WERI-Rb-1 (cell line): ENCODE data around the gene TRIM37.

ENCODE experiments used
- DNase-seq: peaks from one replicate; pipeline ENCODE4 v3.0.0-alpha.2; 2020
- H3K27ac ChIP-seq: fragments of 250-450 bp; sonication (Bioruptor Pico); 2 replicates; pipeline ENCODE4 v1.5.1; 2020; ENCODE audit warnings: mild to moderate bottlenecking, moderate library complexity
- H3K27me3 ChIP-seq: fragments of 250-450 bp; sonication (Bioruptor Pico); 2 replicates; pipeline ENCODE4 v1.5.1; 2021; ENCODE audit warnings: mild to moderate bottlenecking, low read depth, moderate library complexity; ENCODE audit not compliant: insufficient read depth, severe bottlenecking
- H3K36me3 ChIP-seq: fragments of 250-450 bp; sonication (Bioruptor Pico); 2 replicates; pipeline ENCODE4 v1.5.1; 2020; ENCODE audit warnings: mild to moderate bottlenecking, moderate library complexity
- H3K4me3 ChIP-seq: 2 replicates; pipeline ENCODE4 v1.5.1; 2011; ENCODE audit warnings: low read depth, mild to moderate bottlenecking, control low read depth, low read length
- H3K9me3 ChIP-seq: fragments of 250-450 bp; sonication (Bioruptor Pico); 2 replicates; pipeline ENCODE4 v1.5.1; 2021; ENCODE audit warnings: mild to moderate bottlenecking, moderate library complexity; ENCODE audit not compliant: severe bottlenecking
- TF ChIP-seq, protein P1 (sequence below): IDR thresholded peaks from 2 replicates; pipeline ENCODE4 v1.5.1; 2011; ENCODE audit warnings: low read depth, mild to moderate bottlenecking, control low read depth, inconsistent platforms, low read length

Gene TRIM37

DNA sequence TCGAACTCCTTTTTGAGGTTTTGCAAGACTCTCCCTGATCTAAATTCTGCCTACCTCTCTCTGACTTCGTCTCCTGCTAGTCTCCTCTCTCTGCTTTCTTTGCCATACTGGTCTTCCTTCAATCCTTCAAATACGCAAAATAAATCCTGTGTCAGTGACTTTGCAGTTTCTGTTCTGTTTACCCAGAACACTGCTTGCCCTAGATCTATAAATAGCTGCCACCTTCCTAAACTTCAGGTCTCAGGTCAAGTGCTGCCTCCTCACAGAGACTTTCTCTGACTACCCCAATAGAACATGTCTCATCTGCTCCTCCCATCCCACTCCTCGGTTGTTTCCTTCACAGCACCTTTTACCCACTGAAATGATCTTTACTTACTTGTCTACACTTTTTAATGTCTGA lies 78.9 kb downstream of the TRIM37 start:
- peaks cover 44% of the 10 kb centered on the region for H3K36me3 ChIP-seq
- no peak overlapping the region for H3K4me3 ChIP-seq
- no peaks in the 10 kb centered on the region for H3K27me3 ChIP-seq
- no peak overlapping the region for H3K27ac ChIP-seq
- TF ChIP-seq, protein P1, sequence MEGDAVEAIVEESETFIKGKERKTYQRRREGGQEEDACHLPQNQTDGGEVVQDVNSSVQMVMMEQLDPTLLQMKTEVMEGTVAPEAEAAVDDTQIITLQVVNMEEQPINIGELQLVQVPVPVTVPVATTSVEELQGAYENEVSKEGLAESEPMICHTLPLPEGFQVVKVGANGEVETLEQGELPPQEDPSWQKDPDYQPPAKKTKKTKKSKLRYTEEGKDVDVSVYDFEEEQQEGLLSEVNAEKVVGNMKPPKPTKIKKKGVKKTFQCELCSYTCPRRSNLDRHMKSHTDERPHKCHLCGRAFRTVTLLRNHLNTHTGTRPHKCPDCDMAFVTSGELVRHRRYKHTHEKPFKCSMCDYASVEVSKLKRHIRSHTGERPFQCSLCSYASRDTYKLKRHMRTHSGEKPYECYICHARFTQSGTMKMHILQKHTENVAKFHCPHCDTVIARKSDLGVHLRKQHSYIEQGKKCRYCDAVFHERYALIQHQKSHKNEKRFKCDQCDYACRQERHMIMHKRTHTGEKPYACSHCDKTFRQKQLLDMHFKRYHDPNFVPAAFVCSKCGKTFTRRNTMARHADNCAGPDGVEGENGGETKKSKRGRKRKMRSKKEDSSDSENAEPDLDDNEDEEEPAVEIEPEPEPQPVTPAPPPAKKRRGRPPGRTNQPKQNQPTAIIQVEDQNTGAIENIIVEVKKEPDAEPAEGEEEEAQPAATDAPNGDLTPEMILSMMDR = no peak
- no peaks in the 10 kb centered on the region for H3K9me3 ChIP-seq
- DNase-seq = no peak

DNA sequence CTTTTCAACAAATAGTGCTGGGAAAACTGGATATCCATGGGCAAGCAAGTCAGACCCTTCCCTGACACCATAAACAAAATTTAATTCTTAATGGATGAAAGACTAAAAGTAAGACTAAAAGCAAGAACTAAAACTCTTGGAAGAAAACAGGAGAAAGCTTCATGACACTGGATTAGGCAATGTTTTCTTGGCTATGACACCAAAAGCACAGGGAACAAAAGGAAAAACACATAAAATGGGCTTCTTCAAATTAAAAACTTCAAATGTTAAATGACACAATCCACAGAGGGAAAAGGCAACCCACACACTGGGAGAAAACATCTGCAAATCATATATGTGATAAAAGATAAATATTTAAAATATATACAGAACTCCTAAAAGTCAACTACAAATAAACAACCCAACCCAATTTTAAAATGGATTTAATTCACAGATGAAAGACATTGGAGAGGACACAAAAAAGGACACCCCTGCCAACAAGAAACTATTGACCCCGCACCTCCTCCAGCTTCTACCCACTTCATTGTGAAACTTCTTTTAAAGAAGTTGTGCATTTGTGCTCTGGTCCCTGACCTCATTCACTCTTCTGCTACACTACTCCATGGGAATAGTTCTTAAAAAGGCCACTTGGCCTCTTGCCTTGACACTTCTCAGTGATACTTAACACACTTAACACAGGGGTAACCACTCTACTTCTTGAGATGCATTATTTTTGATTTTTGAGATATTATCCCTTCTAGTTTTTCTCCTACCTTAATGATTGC lies 80.3 kb downstream of the TRIM37 start:
- no peaks in the 10 kb centered on the region for H3K27me3 ChIP-seq
- H3K27ac ChIP-seq = no peak overlapping the region
- TF ChIP-seq, protein P1 = no peak
- H3K4me3 ChIP-seq = no peak overlapping the region
- H3K9me3 ChIP-seq = peaks cover under 1% of the 10 kb centered on the region
- H3K36me3 ChIP-seq = peaks cover 37% of the 10 kb centered on the region
- DNase-seq = no peak

DNA sequence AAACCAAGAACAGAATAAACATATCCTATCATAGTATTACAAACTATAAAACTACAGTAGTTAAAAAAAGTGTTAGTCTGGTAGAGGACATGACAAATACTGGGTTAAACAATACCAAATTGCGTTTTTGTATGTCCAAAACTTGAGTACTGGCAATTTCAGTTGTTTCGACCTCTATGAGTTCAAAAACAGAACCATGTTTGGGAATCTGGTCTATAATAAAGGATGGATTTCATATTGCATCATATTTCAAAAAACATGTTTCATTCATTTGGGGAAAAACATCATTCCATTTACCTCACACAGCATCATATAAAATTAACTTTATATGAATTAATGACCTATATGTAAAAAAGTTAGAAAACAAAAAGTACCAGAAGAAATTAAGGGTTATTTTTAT lies 81.8 kb downstream of the TRIM37 start:
- peaks cover 2% of the 10 kb centered on the region for H3K9me3 ChIP-seq
- DNase-seq = no peak
- H3K27ac ChIP-seq = no peak overlapping the region
- TF ChIP-seq, protein P1 = no peak
- H3K36me3 ChIP-seq = peaks cover 40% of the 10 kb centered on the region
- no peak overlapping the region for H3K4me3 ChIP-seq
- H3K27me3 ChIP-seq = no peaks in the 10 kb centered on the region

DNA sequence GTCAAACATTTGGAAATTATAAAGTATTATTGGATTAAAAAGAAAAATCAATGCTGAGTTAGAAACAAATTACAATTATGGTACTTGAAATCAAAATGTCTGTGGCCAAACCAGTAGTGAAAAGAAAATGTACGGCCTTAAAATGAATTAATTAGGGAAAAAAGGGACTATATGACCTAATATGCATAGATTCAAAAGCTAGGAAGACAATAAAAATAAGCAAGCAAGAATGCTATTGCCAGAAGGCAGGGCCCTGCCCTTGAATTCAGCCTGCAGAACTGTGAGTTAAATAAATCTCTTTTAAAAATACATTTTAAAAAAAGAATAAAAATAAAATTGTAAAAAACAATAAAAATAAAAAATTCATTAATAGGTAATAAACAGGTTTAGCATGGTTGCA lies 88.7 kb downstream of the TRIM37 start:
- H3K27ac ChIP-seq = no peak overlapping the region
- H3K9me3 ChIP-seq = peaks cover 2% of the 10 kb centered on the region
- no peaks in the 10 kb centered on the region for H3K27me3 ChIP-seq
- DNase-seq = no peak
- H3K36me3 ChIP-seq = peaks cover 41% of the 10 kb centered on the region
- TF ChIP-seq, protein P1 = no peak
- no peak overlapping the region for H3K4me3 ChIP-seq

DNA sequence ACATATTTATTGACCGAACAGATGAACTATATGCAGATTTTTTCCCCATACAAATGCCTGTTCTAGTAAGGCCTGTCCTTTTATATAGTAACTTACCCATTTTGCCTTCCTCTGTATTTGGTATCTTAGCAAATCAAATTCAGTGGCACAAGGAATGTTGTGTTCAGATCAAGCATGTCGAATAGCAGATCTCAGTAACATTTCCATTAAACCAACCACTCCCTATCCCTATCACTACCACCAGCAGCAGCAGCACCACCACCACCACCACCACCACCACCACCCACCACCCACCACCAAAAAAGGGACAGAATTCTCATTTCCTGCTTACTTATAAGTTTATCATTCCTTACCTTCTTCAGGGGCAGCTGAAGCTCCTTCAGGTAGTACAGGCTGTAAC lies 94.7 kb downstream of the TRIM37 start:
- Histone ChIP-seq H3K4me3 (no peak overlapping the region), H3K27me3 (no peaks in the 10 kb centered on the region), H3K27ac (no peak overlapping the region), H3K36me3 (peaks cover 57% of the 10 kb centered on the region), H3K9me3 (no peaks in the 10 kb centered on the region)
- no peak for DNase-seq
- TF ChIP-seq, protein P1 = no peak

DNA sequence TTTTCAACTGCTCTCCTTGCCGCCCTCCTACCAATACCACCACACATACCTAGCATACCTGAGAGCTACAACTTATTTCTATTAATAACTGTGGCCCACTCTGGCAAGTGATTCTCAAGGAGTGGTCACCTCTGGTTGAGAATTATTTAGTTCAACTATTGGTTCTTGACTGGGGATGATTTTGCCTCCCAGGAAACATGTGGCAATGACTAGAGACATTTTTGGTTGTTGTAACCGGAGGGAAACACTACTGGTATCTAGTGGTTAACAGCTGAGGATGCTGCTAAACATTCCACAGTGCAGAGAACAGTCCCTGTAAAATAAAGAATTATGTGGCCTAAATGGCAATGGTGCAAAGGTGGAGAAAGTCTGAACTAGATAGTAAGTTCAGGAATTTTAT lies 96.7 kb downstream of the TRIM37 start:
- H3K4me3 ChIP-seq = no peak overlapping the region
- TF ChIP-seq, protein P1 = no peak
- no peaks in the 10 kb centered on the region for H3K9me3 ChIP-seq
- H3K27ac ChIP-seq = no peak overlapping the region
- DNase-seq = no peak
- peaks cover 52% of the 10 kb centered on the region for H3K36me3 ChIP-seq
- no peaks in the 10 kb centered on the region for H3K27me3 ChIP-seq
